Measurements from ENCODE around the gene CLTRN.

Gene CLTRN

DNA sequence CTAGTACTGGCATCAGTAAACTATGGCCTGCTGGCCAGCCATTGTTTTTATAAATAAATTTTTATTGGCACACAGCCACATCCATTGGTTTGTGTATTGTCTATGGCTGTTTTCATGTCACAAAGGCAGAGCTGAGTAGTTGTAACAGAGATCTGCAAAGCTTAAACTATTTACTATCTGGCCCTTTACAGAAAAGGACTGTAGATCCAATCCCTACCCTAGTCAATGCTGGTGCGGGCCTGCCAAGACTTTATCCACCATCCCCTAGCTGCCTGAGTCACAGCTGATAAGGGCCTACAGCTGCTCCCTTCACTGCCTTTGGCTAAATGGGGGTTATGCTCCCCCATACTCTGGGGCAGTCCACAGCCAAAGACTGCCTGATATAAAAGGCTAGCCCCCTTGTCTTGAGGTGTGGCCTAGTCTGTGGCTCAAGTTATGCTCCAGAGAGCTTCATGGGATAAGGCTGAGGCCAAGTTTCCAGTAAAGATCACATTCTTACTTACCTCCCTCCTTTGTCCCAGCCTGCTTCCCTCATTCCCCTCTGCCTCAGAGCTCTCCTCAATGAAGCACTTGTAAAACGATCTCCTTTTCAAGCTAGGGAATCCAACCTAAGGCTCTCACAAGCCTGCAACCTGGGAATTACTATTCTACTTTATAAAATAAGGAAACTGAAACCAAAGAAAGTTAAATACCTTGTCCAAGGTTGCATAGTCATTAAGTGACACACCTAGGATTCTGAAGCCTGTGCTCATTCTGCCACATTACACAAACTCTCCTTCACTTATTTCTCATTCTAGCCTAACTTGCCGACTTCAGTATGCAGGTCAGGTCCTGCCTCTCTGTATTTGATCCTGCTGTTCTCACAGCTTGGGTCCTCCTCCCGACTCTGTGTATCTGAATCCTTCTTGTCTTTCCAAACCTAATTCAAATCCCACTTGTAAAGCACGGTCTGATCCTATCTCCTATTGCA is 84.5 kb downstream of the CLTRN start:
- Histone ChIP-seq H3K4me1 (ENCODE audit: control insufficient read depth, insufficient read depth, low read length) (peaks cover 9% of the 10 kb centered on the region), H3K36me3 (ENCODE audit: control insufficient read depth in 2 of 2, insufficient read depth in 1 of 2, low read length in 2 of 2) (no peaks in the 10 kb centered on the region), H3K27ac (ENCODE audit: extremely low read depth, low read depth, low read length) (peak overlapping the region; percentile 43), H3K9me3 (ENCODE audit: control insufficient read depth, insufficient read depth, low read depth, low read length) (no peaks in the 10 kb centered on the region), H3K4me3 (ENCODE audit: low read depth, low read length) (no peak overlapping the region)
- TF ChIP-seq, protein P1, sequence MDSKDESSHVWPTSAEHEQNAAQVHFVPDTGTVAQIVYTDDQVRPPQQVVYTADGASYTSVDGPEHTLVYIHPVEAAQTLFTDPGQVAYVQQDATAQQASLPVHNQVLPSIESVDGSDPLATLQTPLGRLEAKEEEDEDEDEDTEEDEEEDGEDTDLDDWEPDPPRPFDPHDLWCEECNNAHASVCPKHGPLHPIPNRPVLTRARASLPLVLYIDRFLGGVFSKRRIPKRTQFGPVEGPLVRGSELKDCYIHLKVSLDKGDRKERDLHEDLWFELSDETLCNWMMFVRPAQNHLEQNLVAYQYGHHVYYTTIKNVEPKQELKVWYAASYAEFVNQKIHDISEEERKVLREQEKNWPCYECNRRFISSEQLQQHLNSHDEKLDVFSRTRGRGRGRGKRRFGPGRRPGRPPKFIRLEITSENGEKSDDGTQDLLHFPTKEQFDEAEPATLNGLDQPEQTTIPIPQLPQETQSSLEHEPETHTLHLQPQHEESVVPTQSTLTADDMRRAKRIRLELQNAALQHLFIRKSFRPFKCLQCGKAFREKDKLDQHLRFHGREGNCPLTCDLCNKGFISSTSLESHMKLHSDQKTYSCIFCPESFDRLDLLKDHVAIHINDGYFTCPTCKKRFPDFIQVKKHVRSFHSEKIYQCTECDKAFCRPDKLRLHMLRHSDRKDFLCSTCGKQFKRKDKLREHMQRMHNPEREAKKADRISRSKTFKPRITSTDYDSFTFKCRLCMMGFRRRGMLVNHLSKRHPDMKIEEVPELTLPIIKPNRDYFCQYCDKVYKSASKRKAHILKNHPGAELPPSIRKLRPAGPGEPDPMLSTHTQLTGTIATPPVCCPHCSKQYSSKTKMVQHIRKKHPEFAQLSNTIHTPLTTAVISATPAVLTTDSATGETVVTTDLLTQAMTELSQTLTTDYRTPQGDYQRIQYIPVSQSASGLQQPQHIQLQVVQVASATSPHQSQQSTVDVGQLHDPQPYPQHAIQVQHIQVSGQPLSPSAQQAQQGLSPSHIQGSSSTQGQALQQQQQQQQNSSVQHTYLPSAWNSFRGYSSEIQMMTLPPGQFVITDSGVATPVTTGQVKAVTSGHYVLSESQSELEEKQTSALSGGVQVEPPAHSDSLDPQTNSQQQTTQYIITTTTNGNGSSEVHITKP (tag by site-specific recombination; IDR thresholded peaks at IDR 0.05) = 0 out of 2 replicates have a peak, but pooled peaks have one; percentile 16
- TF ChIP-seq ZNF560 (tag by site-specific recombination; IDR thresholded peaks at IDR 0.05; ENCODE audit: borderline replicate concordance) (no peak), ZBTB48 (tag by site-specific recombination; IDR thresholded peaks at IDR 0.05) (0 out of 2 replicates have a peak, but pooled peaks have one; percentile 21), HOXC10 (CRISPR knock-in tag; IDR thresholded peaks at IDR 0.05) (no peak)
- TF ChIP-seq, protein P2, sequence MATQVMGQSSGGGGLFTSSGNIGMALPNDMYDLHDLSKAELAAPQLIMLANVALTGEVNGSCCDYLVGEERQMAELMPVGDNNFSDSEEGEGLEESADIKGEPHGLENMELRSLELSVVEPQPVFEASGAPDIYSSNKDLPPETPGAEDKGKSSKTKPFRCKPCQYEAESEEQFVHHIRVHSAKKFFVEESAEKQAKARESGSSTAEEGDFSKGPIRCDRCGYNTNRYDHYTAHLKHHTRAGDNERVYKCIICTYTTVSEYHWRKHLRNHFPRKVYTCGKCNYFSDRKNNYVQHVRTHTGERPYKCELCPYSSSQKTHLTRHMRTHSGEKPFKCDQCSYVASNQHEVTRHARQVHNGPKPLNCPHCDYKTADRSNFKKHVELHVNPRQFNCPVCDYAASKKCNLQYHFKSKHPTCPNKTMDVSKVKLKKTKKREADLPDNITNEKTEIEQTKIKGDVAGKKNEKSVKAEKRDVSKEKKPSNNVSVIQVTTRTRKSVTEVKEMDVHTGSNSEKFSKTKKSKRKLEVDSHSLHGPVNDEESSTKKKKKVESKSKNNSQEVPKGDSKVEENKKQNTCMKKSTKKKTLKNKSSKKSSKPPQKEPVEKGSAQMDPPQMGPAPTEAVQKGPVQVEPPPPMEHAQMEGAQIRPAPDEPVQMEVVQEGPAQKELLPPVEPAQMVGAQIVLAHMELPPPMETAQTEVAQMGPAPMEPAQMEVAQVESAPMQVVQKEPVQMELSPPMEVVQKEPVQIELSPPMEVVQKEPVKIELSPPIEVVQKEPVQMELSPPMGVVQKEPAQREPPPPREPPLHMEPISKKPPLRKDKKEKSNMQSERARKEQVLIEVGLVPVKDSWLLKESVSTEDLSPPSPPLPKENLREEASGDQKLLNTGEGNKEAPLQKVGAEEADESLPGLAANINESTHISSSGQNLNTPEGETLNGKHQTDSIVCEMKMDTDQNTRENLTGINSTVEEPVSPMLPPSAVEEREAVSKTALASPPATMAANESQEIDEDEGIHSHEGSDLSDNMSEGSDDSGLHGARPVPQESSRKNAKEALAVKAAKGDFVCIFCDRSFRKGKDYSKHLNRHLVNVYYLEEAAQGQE (tag by site-specific recombination; IDR thresholded peaks at IDR 0.05) = no peak
- CTCF ChIA-PET = interaction anchor here (0.5 to 1.0 kb wide), 3 partner anchors 43 to 230 kb away, joined by 3 to 5 read pairs (median 3); no protein-coding TSS in a partner anchor
- POLR2A ChIA-PET = no interaction called here
